ENCODE data around the gene TEKT1.

Gene TEKT1

GRCh38 chr17:6755731-6756184, 75.8 kb downstream of the TEKT1 start, which contains the start of gene XAF1:
Gene XAF1, plus strand, starts transcription at chr17:6756046. Its CDS starts 33 bp downstream, at chr17:6756079.
- Mint-ChIP-seq H3K4me1 (peaks cover 70% of the 10 kb centered on the region), H3K27me3 (no peaks in the 10 kb centered on the region), H3K4me3 (peak within 1 kb of the TSS; percentile 87 to 91), H3K9me3 (no peaks in the 10 kb centered on the region), H3K27ac (peak within 1 kb of the TSS; percentile 68 to 93)
- DNase-seq (peak in 1 of 2 donors; percentile 44), ATAC-seq (peak; percentile 52)

DNA sequence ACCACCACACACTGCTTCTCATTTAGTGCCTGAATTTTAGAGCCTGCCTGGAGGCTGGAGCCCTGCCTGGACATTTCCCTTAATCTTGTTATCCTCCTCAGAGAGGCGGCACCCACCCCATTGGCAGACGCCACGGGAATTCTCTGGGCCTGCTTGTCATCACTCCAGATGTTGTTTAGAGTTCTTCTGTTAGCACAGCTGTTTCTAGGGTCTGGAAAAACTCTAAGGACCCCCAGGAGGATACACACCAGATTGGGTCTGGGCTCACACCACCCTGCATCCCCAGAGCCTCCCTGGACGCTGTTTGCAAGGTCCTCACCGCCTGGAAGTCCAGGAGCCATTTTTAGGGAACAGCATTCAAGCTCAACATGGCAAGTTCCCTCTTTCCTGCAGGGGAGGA, 76.2 kb downstream of the TEKT1 start:
- peak overlapping the region; percentile 68 to 93 for H3K27ac Mint-ChIP-seq
- H3K4me3 Mint-ChIP-seq, result peak overlapping the region; percentile 87 to 91
- no peak for DNase-seq
- no peaks in the 10 kb centered on the region for H3K27me3 Mint-ChIP-seq
- H3K9me3 Mint-ChIP-seq, result no peaks in the 10 kb centered on the region
- no peak for ATAC-seq
- H3K4me1 Mint-ChIP-seq, result peaks cover 70% of the 10 kb centered on the region

- Mint-ChIP-seq H3K4me3 (peak overlapping the region; percentile 57 to 59), H3K9me3 (no peaks in the 10 kb centered on the region), H3K27me3 (no peaks in the 10 kb centered on the region), H3K4me1 (peaks cover 71% of the 10 kb centered on the region), H3K27ac (peak overlapping the region; percentile 97 to 98)
- no peak for DNase-seq
- ATAC-seq, result no peak
These were observed 78.0 kb downstream of the TEKT1 start for GRCh38 chr17:6753546-6753945.

GRCh38 chr17:6753006-6753445, 78.5 kb downstream of the TEKT1 start:
- ATAC-seq (peak; percentile 78), DNase-seq (peak; percentile 58 to 70)
- peak overlapping the region; percentile 97 to 98 for H3K27ac Mint-ChIP-seq
- peaks cover 66% of the 10 kb centered on the region for H3K4me1 Mint-ChIP-seq
- no peaks in the 10 kb centered on the region for H3K27me3 Mint-ChIP-seq
- H3K4me3 Mint-ChIP-seq, result peak overlapping the region; percentile 57 to 66
- no peaks in the 10 kb centered on the region for H3K9me3 Mint-ChIP-seq

DNA sequence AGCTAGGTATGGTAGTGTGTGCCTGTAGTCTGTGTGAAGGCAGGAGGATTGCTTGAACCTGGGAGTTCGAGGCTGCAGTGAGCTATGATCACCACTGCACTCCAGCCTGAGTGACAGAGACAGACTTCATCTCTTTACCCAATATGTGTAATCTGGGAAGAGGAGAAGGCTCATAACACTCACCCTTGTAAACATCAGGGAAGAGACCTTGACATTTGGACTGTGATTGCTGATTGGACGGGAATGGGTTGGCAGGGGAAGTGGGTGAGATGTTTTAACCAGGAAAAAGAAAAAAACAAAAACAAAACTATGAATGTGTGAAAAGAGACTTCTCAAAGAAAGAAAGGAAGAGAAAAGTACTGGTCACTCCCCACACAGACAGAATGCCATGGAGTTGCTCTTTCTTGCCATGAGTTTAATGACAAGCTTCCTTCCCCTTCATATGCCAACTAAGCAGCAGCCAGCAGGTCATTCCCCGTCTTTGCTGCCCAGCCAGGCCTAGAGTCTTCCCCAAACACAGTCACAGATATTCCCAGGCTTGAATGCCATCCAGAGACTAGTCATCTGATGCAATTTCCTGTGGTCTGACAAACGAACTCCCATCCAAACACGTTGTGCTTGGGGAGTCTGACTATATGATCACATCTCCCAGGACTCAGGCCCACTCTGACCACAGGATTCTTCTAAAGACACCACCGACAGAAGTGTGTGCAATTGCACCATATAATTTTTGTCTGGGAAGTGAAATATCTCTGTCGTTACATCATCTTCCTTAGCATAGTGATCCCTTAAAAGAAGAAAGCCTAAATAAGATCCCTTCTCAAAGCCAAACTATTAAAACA, 79.2 kb downstream of the TEKT1 start:
- Mint-ChIP-seq H3K9me3 (no peaks in the 10 kb centered on the region), H3K4me3 (peak overlapping the region; percentile 57 to 66), H3K4me1 (peaks cover 59% of the 10 kb centered on the region), H3K27me3 (no peaks in the 10 kb centered on the region), H3K27ac (peak overlapping the region; percentile 97 to 98)
- ATAC-seq, result no peak
- no peak for DNase-seq

DNA sequence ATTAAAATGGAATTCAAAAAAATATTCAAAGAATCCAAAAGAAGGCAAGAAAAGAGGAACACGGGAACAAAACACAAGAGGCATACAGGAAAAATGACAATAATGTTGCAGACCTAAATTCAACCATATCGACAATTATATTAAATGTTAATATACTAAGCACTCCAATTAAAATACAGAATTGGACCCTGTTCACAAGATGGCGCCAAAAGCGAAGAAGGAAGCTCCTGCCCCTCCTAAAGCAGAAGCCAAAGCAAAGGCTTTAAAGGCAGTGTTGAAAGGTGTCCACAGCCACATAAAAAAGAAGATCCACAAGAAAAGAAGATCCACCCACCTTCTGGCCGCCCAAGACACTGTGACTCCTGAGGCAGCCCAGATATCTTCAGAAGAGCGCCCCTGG, 82.0 kb downstream of the TEKT1 start:
- H3K4me3 Mint-ChIP-seq, result no peak overlapping the region
- no peak for ATAC-seq
- DNase-seq, result no peak
- H3K4me1 Mint-ChIP-seq, result peaks cover 33% of the 10 kb centered on the region
- no peaks in the 10 kb centered on the region for H3K9me3 Mint-ChIP-seq
- H3K27me3 Mint-ChIP-seq, result peaks cover 16% of the 10 kb centered on the region
- H3K27ac Mint-ChIP-seq, result no peak overlapping the region

- ATAC-seq, result no peak
- no peak overlapping the region for H3K4me3 Mint-ChIP-seq
- peaks cover 22% of the 10 kb centered on the region for H3K27me3 Mint-ChIP-seq
- H3K9me3 Mint-ChIP-seq, result no peaks in the 10 kb centered on the region
- no peak for DNase-seq
- peaks cover 25% of the 10 kb centered on the region for H3K4me1 Mint-ChIP-seq
- no peak overlapping the region for H3K27ac Mint-ChIP-seq
These were observed 82.9 kb downstream of the TEKT1 start for GRCh38 chr17:6748617-6749016.
